GM10248 (cell line): ENCODE measurements around the gene MYH10.

Experiments used
- CTCF ChIA-PET: fragments of 300-600 bp; sonication (Branson Sonifier 250); formaldehyde crosslinking; extraction: SDS; loops from one replicate; lab custom pipeline; 2021; ENCODE audit warnings: antibody characterized with exemption; lab: Yijun Ruan, JAX
- POLR2A ChIA-PET: fragments of 350-650 bp; sonication (Branson Sonifier 250); formaldehyde crosslinking; extraction: SDS; loops from one replicate; lab custom pipeline; 2020; ENCODE audit warnings: antibody characterized with exemption; lab: Yijun Ruan, JAX
- DNase-seq: peaks from one replicate; pipeline ENCODE4 v3.0.0; 2012; ENCODE audit errors: extremely low spot score
- TF ChIP-seq, protein P1 (sequence below): IDR thresholded peaks from 2 replicates; pipeline ENCODE4 v1.5.1; 2012; ENCODE audit warnings: mild to moderate bottlenecking, low read depth; ENCODE audit errors: extremely low read depth, missing control alignments, control extremely low read depth

The MYH10 gene

DNA sequence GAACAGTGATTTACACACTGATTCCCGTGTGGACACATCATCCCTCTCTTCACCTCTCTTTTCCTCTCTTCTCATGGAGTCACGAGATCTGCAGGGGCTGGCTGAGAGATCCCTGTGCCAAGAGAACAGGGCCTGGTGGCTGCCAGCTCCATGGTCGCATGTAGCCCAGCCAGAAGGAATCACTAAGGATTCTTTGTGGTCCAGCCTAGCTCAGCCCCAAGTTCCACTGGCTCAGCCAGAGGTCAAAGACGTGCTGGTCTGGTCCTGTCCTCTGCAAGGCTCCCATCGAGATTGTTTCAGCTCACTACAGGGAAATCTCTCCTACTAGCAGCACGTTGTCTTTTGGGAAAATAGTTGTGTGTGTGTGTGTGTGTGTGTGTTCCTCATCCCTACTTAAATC is 128.4 kb downstream of the MYH10 start:
- DNase-seq = no peak
- TF ChIP-seq, protein P1, sequence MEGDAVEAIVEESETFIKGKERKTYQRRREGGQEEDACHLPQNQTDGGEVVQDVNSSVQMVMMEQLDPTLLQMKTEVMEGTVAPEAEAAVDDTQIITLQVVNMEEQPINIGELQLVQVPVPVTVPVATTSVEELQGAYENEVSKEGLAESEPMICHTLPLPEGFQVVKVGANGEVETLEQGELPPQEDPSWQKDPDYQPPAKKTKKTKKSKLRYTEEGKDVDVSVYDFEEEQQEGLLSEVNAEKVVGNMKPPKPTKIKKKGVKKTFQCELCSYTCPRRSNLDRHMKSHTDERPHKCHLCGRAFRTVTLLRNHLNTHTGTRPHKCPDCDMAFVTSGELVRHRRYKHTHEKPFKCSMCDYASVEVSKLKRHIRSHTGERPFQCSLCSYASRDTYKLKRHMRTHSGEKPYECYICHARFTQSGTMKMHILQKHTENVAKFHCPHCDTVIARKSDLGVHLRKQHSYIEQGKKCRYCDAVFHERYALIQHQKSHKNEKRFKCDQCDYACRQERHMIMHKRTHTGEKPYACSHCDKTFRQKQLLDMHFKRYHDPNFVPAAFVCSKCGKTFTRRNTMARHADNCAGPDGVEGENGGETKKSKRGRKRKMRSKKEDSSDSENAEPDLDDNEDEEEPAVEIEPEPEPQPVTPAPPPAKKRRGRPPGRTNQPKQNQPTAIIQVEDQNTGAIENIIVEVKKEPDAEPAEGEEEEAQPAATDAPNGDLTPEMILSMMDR = no peak
- ChIA-PET CTCF (interaction anchor here (1.1 kb wide), 1 partner anchor 24 kb away, joined by 3 read pairs; no protein-coding TSS in a partner anchor), POLR2A (no interaction called here)

DNA sequence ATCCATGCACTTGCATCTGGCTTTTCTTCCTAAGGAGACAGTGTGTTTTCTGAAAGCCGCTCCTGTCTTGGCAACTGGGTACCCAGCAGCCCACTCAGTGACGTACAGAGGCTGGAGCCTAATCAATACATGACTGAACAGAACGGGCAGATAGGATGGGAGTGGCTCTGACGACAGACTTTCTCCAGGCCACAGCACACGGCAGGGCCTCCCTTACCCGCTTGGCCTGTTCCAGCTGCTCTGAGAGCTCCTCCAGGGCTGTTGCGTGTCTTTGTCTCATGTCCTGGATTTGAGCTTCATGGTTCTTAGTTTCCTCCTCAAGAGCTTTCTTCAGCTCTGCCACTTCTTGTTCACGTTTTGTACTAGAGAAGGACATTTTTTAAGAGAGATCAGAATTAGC is 129.9 kb downstream of the MYH10 start:
- ChIA-PET CTCF (interaction anchor here (0.7 to 1.2 kb wide), 2 partner anchors 63 to 180 kb away, joined by 3 read pairs; no protein-coding TSS in a partner anchor), POLR2A (no interaction called here)
- no peak for DNase-seq
- TF ChIP-seq, protein P1 = no peak

DNA sequence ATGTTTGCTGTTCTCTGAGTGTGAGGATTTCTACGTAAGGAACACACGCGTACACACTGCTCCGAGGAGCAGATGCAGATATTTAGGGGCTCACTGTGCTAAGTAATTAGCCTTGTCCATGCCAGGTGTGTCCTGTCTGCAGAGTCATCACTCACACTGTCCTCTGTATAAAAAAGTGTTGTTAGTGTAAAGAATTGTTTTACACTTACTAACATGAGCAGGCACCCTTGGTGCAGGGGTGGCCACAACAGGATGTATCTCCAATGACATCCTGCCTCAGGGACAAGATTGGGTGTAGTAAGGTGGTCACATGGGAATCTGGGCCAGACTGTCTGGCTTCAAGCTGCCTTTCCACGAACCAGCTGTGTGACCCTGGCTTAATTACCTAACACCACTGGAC is 130.9 kb downstream of the MYH10 start:
- DNase-seq = no peak
- CTCF ChIA-PET = interaction anchor here (1.0 kb wide), 1 partner anchor 17 kb away, joined by 3 read pairs; no protein-coding TSS in a partner anchor
- TF ChIP-seq, protein P1 = no peak
- POLR2A ChIA-PET = no interaction called here

DNA sequence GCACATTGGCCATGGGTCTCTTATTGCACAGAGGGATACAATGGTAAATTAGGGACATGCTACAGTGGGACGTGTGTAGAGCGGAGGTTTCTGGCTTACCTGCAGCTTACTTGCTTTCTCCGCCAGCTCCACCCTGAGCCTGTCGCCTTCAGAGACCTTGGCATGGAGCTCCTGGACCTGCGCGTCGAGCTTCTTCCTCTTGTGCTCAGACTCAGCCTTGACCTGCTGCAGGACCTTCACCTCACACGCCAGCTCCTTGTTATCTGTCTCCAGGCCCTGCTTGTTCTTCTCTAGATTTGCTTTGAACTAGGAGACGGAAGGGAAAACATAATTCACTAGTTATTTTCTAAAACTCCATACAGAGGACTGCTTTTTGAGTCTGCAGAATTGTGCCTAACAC is 131.4 kb downstream of the MYH10 start:
- TF ChIP-seq, protein P1 = no peak
- ChIA-PET CTCF (interaction anchor here (1.0 kb wide), 1 partner anchor 16 kb away, joined by 3 read pairs; no protein-coding TSS in a partner anchor), POLR2A (no interaction called here)
- DNase-seq = no peak

DNA sequence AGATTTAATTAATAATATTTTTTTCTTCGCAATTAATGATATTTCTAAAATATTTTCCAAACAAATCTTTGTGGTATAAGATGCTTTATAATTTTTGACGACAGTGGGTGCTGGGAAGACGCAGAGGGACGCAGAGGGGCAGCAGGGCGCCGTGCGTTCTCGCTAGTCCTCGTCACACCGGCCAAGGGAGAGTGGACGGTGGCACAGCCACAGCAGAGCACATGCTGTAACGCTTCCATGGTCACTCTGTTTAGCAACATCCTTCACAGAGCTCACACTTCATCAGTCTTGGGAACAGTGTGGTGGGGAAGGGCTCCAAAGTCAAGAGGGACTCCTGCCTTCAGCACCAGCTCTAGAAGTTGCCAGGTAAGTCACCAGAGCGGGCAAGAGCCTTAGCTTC is 134.4 kb downstream of the MYH10 start:
- TF ChIP-seq, protein P1 = no peak
- DNase-seq = no peak
- POLR2A ChIA-PET = no interaction called here
- CTCF ChIA-PET = interaction anchor here (0.9 to 1.4 kb wide), 3 partner anchors 10 to 14 kb away, joined by 3 to 5 read pairs (median 3); no protein-coding TSS in a partner anchor

DNA sequence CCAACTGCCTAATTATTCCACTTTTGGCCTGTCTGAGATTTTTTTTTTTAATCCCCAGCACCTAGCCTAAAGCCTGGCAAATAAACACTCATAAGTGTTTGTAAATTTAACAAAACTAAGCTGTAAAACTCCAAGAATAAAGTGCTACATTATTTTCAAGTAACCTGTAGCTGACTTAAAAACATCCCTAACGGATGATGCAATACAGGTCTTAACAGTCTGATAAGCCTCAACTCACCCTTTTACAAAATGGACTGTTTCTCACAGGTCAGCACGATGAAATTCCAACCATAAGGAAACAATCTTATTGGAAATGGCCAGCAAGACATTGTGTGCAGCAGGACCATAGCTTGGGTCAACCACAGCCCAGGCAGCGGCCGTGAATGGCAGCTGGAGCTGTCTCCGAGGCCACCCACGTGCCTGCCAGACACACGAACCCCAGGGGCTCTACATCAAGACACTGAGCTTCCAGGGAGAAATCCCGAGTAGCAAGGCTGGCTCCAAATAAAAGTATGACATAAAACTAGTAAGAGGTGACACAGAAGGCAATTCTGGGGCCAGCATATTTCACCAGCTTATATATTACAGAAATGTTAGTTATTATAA is 135.9 kb downstream of the MYH10 start:
- TF ChIP-seq, protein P1 = no peak
- CTCF ChIA-PET = interaction anchor here (0.9 to 1.3 kb wide), 4 partner anchors 9 to 85 kb away, joined by 3 to 4 read pairs (median 3); no protein-coding TSS in a partner anchor
- POLR2A ChIA-PET = no interaction called here
- DNase-seq = no peak
